Mononuclear cell (primary cell): ENCODE data around the gene SPATA19. TPM values are rescaled to one million over a fixed set of nuclear protein-coding genes. Genes with fewer than 3 reads are reported as not detected.

ENCODE experiments used
- H3K27me3 ChIP-seq: 2 replicates; pipeline ENCODE4 v1.6.0; 2011; ENCODE audit warnings: low read length, control low read depth; ENCODE audit not compliant: insufficient read depth
- H3K4me1 ChIP-seq: 2 replicates; pipeline ENCODE4 v1.5.1; 2011; ENCODE audit warnings: mild to moderate bottlenecking, low read length, control low read depth; ENCODE audit not compliant: insufficient read depth
- H3K4me3 ChIP-seq: 2 replicates; pipeline ENCODE4 v1.5.1; 2011; ENCODE audit warnings: mild to moderate bottlenecking, low read length, moderate library complexity
- H3K9me3 ChIP-seq: 2 replicates; pipeline ENCODE4 v1.5.1; 2011; ENCODE audit warnings: low read depth, mild to moderate bottlenecking, control low read depth, low read length
- total RNA-seq: library from RNA; depleted of rRNA; stranded (reverse); fragments of >200 nt; gene quantifications from one replicate; pipeline ENCODE4 v1.2.3, GENCODE V29; 2012

Gene SPATA19
- total RNA-seq, 1 donor, result not detected

DNA sequence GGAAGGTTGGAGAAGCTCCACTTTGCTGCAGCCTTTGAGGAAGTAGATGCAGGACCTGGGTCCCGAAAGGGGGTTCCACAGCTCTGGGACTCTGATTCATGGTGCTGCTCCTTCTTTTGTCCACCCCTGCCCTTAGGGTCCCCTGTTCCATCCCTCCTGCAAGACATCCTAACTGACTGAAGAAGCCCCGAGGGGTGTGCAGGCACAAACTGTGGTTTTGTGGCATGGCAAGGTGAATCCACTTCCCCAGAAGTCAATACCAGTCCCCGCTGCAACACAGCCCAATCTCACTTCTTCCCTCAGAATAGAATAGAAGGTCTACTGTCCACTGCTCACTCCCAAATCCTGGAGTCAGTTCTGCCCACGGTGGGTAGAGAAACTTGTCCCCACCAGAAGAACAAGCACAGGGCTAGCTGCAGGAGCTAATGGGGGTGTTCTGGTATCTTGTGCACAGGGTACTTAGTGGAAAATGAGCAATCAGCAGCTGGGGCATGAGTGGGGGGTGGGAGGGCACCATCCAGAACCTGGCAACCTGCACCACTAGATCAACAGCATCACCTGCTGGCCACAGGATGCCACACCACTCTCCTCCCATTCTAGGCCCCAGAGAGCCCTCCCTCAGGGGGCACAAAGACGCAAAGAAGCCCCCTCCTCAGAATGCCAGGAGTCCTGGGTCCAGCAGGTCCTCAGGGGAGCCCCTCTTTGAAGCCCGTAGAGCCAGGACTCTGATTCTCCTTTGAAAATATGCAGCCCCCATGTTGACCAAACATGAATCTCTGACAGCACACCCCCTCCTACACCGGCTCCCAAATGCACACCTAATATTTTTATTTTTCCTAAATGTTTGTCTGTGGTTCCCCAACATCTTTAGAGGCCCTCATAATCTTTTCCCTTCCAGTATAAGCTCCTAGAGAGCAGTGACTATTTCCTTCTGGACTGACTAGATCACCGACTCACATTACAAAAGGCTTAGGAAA lies 14.1 kb downstream of the SPATA19 start:
- Histone ChIP-seq H3K4me1 (no peaks in the 10 kb centered on the region), H3K4me3 (no peak overlapping the region), H3K9me3 (no peaks in the 10 kb centered on the region), H3K27me3 (no peaks in the 10 kb centered on the region)

- no peaks in the 10 kb centered on the region for H3K27me3 ChIP-seq
Measured at GRCh38 chr11:133829566-133829965, 15.7 kb downstream of the SPATA19 start.

DNA sequence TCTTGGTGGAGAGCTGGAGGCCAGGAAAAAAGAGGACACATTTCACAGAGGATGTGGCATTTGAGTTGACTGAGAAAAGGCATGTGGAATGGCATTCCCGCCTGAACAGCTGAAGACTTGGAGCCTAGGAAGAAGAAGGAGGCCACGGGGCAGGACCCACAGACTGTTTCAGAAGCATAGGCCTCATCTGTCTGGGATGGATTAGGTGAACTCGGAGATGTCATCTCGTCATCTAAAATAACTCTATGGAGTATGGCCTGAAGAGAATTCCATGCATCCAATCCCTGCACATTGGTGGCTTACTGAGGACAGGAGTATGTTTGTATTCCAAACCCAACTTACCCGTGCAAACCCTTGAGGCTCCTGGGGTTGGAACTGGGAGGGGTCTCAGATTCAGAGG lies 16.4 kb downstream of the SPATA19 start:
- no peaks in the 10 kb centered on the region for H3K27me3 ChIP-seq
- no peaks in the 10 kb centered on the region for H3K9me3 ChIP-seq

More at GRCh38 chr11:133829566-133829965, 15.7 kb downstream of the SPATA19 start:
- H3K4me3 ChIP-seq, result no peak overlapping the region
- H3K4me1 ChIP-seq, result no peaks in the 10 kb centered on the region
- no peaks in the 10 kb centered on the region for H3K9me3 ChIP-seq

DNA sequence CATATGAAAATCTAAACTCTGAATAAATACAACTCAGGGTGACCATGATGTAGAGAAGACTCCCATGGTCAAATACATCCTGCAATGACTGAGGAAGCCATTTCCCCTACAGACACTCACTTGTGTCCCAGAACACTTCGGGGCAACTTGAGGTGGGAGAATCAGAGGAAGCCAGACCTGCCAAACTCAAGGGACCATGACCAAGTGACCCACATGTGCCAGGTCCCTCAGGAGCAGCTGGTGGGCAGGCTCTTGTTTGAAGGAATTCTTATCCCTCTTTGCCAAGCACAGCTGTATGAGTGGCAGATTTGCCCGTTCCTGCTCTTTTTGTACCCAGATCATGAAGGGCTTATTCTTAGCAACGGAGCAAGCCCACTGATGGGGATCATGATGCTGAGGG lies 17.8 kb downstream of the SPATA19 start:
- Histone ChIP-seq H3K27me3 (no peaks in the 10 kb centered on the region), H3K9me3 (no peaks in the 10 kb centered on the region), H3K4me3 (no peak overlapping the region), H3K4me1 (no peaks in the 10 kb centered on the region)

More for the DNA sequence above, 16.4 kb downstream of the SPATA19 start:
- H3K4me3 ChIP-seq, result no peak overlapping the region
- no peaks in the 10 kb centered on the region for H3K4me1 ChIP-seq

- H3K9me3 ChIP-seq, result no peaks in the 10 kb centered on the region
- no peaks in the 10 kb centered on the region for H3K27me3 ChIP-seq
Measured at GRCh38 chr11:133826866-133827265, 18.4 kb downstream of the SPATA19 start.

DNA sequence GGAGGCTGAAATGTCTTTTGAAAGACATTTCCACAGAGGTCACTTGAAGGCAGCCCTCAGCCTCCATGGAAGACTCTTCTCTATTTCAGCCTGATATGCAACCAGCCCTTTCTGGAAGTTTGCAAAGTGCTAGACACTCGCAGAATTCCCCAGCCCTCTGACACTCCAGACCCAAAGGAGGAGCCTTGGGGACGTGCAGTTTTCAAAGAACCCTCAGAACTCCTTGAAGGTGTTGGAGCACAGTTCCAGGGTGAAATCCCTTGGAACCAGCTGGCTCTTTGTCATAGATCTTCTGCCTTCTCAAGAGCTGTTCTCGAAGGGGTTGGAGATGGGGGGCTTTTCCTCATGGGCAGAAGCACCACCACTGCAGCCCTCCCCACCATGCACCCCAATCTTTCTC lies 19.6 kb downstream of the SPATA19 start:
- no peaks in the 10 kb centered on the region for H3K4me1 ChIP-seq
- no peak overlapping the region for H3K4me3 ChIP-seq
- no peaks in the 10 kb centered on the region for H3K9me3 ChIP-seq
- no peaks in the 10 kb centered on the region for H3K27me3 ChIP-seq

More at GRCh38 chr11:133826866-133827265, 18.4 kb downstream of the SPATA19 start:
- no peaks in the 10 kb centered on the region for H3K4me1 ChIP-seq
- no peak overlapping the region for H3K4me3 ChIP-seq

DNA sequence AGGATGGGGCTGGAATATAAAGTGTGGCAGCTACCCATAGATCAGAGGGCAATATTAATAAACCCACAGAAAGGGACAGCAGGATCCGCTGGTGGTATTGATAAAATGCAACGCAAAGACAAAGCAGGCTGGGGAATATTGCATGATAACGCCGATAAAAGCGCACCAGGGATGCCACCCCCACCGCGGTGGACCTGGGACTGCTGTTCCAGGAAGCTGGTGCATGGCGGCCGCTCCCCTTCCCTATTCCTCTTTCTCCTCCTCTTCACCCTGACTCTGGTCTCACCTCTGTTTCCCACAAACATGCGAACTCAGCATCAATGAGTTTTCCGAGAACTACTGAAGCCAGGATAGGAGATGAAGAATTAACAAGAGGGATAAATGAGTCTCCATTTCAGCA lies 20.2 kb downstream of the SPATA19 start:
- no peak overlapping the region for H3K4me3 ChIP-seq
- no peaks in the 10 kb centered on the region for H3K4me1 ChIP-seq
- H3K9me3 ChIP-seq, result no peaks in the 10 kb centered on the region
- H3K27me3 ChIP-seq, result no peaks in the 10 kb centered on the region

DNA sequence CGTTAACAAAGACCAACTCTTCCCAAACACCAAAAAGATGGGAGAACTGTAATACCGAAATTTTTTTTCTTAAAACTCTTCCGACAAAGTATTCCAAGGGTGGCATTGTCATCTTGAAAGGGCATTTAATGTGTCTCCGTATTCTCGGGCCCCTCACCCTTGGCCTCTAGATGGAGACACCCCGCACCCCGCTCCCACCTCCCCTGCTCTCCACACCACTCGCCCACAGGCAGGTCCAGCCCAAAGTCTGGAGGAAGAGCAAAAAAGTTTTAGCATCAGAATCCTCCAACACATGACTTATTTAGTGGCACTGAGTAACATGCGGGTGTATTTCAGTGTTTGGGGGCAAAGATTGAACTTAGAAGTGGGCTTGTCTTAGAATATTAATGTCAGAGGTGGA lies 20.7 kb downstream of the SPATA19 start:
- no peaks in the 10 kb centered on the region for H3K27me3 ChIP-seq
- no peak overlapping the region for H3K4me3 ChIP-seq
- no peaks in the 10 kb centered on the region for H3K4me1 ChIP-seq
- H3K9me3 ChIP-seq, result no peaks in the 10 kb centered on the region

- H3K4me1 ChIP-seq, result no peaks in the 10 kb centered on the region
- no peak overlapping the region for H3K4me3 ChIP-seq
- no peaks in the 10 kb centered on the region for H3K27me3 ChIP-seq
- no peaks in the 10 kb centered on the region for H3K9me3 ChIP-seq
Measured at GRCh38 chr11:133823614-133824013, 21.7 kb downstream of the SPATA19 start.

DNA sequence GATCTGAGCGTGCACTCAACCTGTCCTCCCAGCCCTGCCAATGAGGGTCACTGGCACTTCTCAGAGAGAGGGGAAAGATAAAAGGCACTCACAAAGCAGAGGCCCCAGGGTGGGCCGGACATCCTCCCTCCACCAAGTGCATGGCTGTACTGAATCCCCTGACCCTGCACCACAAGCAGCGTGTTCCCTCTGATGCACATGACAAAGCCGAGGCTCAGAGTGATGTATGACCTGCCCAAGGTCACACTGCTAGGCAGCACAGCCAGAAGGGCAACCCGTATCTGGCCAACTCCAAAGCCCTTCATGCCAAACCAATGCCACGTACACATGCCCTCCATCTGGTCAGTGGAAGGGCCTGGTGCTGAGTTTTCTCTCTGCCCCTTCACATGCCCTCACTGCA lies 22.1 kb downstream of the SPATA19 start:
- Histone ChIP-seq H3K4me1 (no peaks in the 10 kb centered on the region), H3K27me3 (no peaks in the 10 kb centered on the region), H3K4me3 (no peak overlapping the region), H3K9me3 (no peaks in the 10 kb centered on the region)

DNA sequence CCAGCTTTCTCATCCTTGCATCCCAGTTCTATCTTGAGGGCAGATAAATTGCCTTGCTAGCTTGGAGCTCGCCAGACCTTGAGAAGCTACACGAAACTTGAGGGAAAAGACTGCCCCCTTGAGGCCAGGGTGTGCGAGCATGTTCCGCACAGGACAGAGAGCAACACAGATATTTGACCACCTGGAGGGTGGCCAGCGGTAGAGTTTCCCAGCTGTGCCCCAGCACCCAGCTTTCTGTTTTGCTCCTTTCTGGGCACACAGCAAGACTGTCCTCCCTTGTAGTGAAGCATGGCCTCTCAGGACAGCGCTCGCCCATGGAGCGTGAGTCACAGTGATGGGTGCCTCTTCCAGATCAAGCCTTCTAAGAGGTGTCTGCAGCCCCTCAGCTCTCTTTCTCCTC lies 23.5 kb downstream of the SPATA19 start:
- Histone ChIP-seq H3K27me3 (no peaks in the 10 kb centered on the region), H3K9me3 (no peaks in the 10 kb centered on the region), H3K4me3 (no peak overlapping the region), H3K4me1 (no peaks in the 10 kb centered on the region)

- H3K4me1 ChIP-seq, result no peaks in the 10 kb centered on the region
- H3K4me3 ChIP-seq, result no peak overlapping the region
- no peaks in the 10 kb centered on the region for H3K9me3 ChIP-seq
- H3K27me3 ChIP-seq, result no peaks in the 10 kb centered on the region
Measured at GRCh38 chr11:133819746-133820315, 25.5 kb downstream of the SPATA19 start.

- Histone ChIP-seq H3K9me3 (no peaks in the 10 kb centered on the region), H3K27me3 (no peaks in the 10 kb centered on the region), H3K4me3 (no peak overlapping the region), H3K4me1 (no peaks in the 10 kb centered on the region)
Measured at GRCh38 chr11:133819114-133819513, 26.2 kb downstream of the SPATA19 start.

- Histone ChIP-seq H3K27me3 (no peaks in the 10 kb centered on the region), H3K4me1 (no peaks in the 10 kb centered on the region)
Measured at GRCh38 chr11:133818302-133818701, 27.0 kb downstream of the SPATA19 start.

DNA sequence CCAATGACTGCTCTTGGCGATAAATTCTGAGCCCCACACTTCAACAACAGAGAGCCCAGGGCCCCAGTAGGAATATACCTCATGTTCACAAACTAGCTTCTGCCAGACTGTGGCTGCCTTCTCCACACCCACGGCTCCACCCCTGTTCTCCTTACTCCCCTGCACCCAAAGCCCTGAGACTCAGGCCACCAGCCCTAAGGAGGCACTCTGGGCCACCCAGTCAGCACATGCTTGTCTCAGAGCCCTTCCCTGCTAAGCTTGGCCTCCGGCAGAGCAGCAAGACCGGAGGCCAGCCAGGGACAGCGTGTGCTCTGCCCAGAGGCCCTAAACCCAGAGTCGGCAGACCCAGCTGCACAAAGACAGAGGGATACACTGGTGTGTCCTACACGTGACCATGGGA lies 27.9 kb downstream of the SPATA19 start:
- Histone ChIP-seq H3K4me1 (no peaks in the 10 kb centered on the region), H3K9me3 (no peaks in the 10 kb centered on the region), H3K27me3 (no peaks in the 10 kb centered on the region), H3K4me3 (no peak overlapping the region)

More at GRCh38 chr11:133818302-133818701, 27.0 kb downstream of the SPATA19 start:
- no peaks in the 10 kb centered on the region for H3K9me3 ChIP-seq
- no peak overlapping the region for H3K4me3 ChIP-seq
